Left cardiac atrium (tissue), 4 donors: Measurements from ENCODE around the gene LRBA. TPM values are rescaled to one million over a fixed set of nuclear protein-coding genes. Genes with fewer than 3 reads are reported as not detected.
"Not testable (repeated sequence)": the region's sequence is repeated elsewhere in the genome, so short reads cannot be mapped to it uniquely, and the experiment has no call there.

ENCODE experiments used
- ATAC-seq, 2 donors: fragments of 200-7000 bp; cut with Tn5 transposase; one replicate each; pipeline ENCODE4 v1.9.1; 2020; ENCODE audit warnings: mild to moderate bottlenecking in 2 of 2, moderate library complexity in 2 of 2
- DNase-seq: peaks from one replicate; pipeline ENCODE4 v3.0.0-alpha.2; 2020
- intact Hi-C, 2 donors: fragments of 100-400 bp; cut with DNase I; formaldehyde crosslinking; loops; one replicate each; pipeline versions ENCODE4 v1.14.1 to v1.15.1; 2022 to 2023
- long read RNA-seq: library from polyadenylated mRNA; unstranded; transcript quantifications from one replicate; pipeline ENCODE4 v2.0.0, GENCODE V29; 2021
- total RNA-seq, 2 donors: library from RNA; stranded (reverse); fragmentation: NEBNext Ultra II Directional; extraction: Animal tissue kit (Norgen Biotek cat#: 25700); gene quantifications; one replicate each; pipeline ENCODE4 v1.2.1, GENCODE V29; 2021
- donor health status: DM: no; HTN: yes; CAD: no.
- donor health status: DM: no; HTN: yes; CAD: no; lungs with severe emphysema.
- donor health status: DM: yes; HTN: yes; CAD: no.
- donor health status: Dilated cardiomyopathy.

The LRBA gene, protein sequence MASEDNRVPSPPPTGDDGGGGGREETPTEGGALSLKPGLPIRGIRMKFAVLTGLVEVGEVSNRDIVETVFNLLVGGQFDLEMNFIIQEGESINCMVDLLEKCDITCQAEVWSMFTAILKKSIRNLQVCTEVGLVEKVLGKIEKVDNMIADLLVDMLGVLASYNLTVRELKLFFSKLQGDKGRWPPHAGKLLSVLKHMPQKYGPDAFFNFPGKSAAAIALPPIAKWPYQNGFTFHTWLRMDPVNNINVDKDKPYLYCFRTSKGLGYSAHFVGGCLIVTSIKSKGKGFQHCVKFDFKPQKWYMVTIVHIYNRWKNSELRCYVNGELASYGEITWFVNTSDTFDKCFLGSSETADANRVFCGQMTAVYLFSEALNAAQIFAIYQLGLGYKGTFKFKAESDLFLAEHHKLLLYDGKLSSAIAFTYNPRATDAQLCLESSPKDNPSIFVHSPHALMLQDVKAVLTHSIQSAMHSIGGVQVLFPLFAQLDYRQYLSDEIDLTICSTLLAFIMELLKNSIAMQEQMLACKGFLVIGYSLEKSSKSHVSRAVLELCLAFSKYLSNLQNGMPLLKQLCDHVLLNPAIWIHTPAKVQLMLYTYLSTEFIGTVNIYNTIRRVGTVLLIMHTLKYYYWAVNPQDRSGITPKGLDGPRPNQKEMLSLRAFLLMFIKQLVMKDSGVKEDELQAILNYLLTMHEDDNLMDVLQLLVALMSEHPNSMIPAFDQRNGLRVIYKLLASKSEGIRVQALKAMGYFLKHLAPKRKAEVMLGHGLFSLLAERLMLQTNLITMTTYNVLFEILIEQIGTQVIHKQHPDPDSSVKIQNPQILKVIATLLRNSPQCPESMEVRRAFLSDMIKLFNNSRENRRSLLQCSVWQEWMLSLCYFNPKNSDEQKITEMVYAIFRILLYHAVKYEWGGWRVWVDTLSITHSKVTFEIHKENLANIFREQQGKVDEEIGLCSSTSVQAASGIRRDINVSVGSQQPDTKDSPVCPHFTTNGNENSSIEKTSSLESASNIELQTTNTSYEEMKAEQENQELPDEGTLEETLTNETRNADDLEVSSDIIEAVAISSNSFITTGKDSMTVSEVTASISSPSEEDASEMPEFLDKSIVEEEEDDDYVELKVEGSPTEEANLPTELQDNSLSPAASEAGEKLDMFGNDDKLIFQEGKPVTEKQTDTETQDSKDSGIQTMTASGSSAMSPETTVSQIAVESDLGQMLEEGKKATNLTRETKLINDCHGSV (N-terminal part only)
- total RNA-seq, result 10 to 100 TPM; 20.0 to 25.7 TPM
- long read RNA-seq, partial matches to known transcripts, result 7 of 9 reads
- long read RNA-seq, other reads (novel, unspliced or antisense), result 2 of 9 reads

GRCh38 chr4:151014521-151015458 is at the start of gene LRBA:
Gene LRBA (minus strand): TSS chr4:151015284. CDS start chr4:151014642, 642 bp downstream.
- intact Hi-C loops, result loop anchor here in 1 of 2 donors (10.0 kb wide), 1 partner anchor 260 kb away; the partner anchor contains the start of gene PRSS48
- peak; percentile 76 for DNase-seq
- peak; percentile 76 to 88 for ATAC-seq

- DNase-seq, intact Hi-C loops, ATAC-seq: not testable (repeated sequence)
Measured at GRCh38 chr4:151063143-151063542, 48.1 kb upstream of the LRBA start.

GRCh38 chr4:151055539-151055938 is 40.5 kb upstream of the LRBA start:
- ATAC-seq, result no peak
- intact Hi-C loops, result no loop called here
- DNase-seq, result no peak

DNA sequence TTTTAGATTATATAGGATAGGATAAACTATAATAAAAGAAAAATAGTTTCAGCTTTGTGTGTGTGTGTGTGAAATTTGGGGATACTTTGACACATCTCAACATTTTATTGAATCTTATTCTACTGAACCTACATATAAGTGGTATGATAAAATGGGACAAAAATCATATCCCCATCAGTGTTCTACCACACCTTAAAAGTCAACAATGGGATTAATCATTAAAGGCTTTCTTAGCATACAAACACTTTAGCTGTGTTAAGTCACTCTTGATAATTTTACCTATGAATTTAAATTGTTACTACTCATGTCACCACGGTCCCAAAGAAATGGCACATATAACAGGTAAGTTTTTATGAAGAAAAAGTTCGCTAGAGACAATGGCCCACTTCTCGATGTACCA is 37.7 kb upstream of the LRBA start:
- no peak for DNase-seq
- intact Hi-C loops, result no loop called here
- ATAC-seq, result no peak

- no peak for DNase-seq
- intact Hi-C loops, result no loop called here
- no peak for ATAC-seq
Measured at GRCh38 chr4:151049430-151049884, 34.4 kb upstream of the LRBA start.

DNA sequence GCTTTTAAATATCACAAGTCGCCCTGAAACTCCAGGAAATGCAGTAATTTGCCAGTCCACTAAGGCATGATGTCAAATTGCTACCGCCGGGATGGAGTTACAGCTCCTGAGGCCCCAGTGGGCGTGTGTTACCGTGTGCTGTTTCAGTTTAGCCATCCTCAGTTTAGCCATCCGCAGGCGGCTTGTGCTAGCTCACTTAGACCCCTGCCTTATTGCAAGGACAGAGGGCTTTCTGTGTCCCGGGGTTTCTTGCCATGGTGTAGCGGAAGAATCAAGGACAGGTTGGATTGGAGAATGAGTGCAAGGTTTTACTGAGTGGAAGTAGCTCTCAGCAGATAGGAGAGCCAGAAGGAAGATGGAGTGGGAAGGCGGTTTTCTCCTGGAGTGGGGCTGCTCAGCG is 33.8 kb upstream of the LRBA start:
- ATAC-seq (no peak), DNase-seq (no peak)
- intact Hi-C loops, result no loop called here

- no peak for DNase-seq
- intact Hi-C loops, result no loop called here
- ATAC-seq, result no peak
Measured at GRCh38 chr4:151046609-151047008, 31.5 kb upstream of the LRBA start.

DNA sequence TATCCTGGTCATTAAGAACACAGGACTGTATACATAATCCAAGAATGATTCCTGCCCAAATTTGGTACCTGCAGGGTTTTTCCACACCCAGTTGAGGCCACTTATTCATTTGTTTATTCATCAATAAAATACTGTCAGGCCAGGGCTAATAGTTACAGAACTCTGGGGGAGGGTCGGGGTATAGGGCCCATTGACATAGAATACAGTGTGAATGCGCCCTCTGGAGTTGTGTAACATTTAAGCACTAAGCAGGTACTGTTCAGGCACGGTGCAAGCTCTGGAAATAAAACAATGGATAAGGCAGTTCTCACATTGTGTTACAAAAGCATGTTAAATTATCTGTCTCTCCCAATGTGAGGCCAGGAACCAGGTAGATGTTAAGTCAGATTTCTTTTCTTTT is 30.8 kb upstream of the LRBA start:
- no peak for DNase-seq
- ATAC-seq, result no peak
- intact Hi-C loops, result no loop called here

GRCh38 chr4:151043803-151044515 is 28.9 kb upstream of the LRBA start:
- DNase-seq (no peak), ATAC-seq (no peak)
- intact Hi-C loops, result no loop called here

DNA sequence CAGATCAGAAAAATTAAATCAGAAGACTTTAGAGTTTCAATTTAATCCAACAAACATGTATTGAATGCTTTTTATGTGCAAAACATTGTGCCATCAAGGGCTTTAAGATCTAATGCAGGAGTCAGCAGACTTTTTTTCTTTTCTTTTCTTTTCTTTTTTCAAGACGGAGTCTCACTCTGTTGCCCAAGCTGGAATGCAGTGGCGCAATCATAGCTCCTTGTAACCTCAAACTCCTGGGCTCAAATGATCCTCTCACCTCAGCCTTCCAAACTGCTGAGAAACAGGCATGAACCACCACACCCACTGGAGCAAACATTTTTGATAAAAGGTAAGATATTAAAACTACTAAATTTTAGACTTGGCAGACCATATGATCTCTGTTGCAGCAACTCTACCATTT is 24.6 kb upstream of the LRBA start:
- intact Hi-C loops, result no loop called here
- ATAC-seq (no peak), DNase-seq (no peak)

GRCh38 chr4:151038452-151039157 is 23.5 kb upstream of the LRBA start:
- ATAC-seq, result no peak
- no peak for DNase-seq
- intact Hi-C loops, result no loop called here

- DNase-seq (no peak), ATAC-seq (no peak)
- intact Hi-C loops, result no loop called here
Measured at GRCh38 chr4:151035911-151036310, 20.8 kb upstream of the LRBA start.

DNA sequence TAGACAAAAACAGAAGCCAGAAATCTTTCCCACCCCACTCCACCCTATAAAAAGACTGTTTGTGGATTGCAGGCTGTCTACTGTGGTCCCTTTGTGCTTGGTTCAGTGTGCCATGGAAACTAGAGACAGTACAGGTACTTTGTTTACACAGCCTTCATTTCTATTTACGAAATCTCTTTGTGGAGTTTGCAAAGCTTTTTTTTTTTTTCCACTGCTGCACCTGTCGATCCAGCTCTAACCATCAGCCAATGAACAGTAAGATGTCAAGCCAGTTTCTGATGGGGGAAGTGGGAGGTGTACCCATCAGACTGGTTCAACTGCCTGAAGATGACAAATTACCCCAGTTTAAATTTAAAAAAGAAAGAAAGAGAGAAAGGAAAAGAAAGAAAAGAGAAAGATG is 20.2 kb upstream of the LRBA start:
- no peak for DNase-seq
- ATAC-seq, result no peak
- intact Hi-C loops, result no loop called here

DNA sequence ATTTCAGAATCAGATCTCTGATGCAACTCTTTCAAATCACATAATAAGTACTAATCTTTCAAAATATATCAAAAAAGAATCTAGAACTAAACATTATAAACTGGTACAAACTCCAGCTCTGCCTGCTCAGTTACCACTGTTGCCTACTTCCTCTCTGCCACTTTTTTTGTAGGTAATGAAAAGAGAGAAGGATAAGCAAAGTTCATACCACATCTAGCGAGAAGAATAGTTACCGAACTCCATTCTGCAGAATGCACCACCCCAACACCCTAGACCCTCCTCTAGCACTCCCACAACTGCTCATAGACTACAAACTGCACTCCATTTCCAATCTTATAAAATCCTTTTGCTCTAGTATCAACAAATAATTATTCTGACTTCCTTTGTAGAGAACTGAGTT is 19.7 kb upstream of the LRBA start:
- no peak for ATAC-seq

DNA sequence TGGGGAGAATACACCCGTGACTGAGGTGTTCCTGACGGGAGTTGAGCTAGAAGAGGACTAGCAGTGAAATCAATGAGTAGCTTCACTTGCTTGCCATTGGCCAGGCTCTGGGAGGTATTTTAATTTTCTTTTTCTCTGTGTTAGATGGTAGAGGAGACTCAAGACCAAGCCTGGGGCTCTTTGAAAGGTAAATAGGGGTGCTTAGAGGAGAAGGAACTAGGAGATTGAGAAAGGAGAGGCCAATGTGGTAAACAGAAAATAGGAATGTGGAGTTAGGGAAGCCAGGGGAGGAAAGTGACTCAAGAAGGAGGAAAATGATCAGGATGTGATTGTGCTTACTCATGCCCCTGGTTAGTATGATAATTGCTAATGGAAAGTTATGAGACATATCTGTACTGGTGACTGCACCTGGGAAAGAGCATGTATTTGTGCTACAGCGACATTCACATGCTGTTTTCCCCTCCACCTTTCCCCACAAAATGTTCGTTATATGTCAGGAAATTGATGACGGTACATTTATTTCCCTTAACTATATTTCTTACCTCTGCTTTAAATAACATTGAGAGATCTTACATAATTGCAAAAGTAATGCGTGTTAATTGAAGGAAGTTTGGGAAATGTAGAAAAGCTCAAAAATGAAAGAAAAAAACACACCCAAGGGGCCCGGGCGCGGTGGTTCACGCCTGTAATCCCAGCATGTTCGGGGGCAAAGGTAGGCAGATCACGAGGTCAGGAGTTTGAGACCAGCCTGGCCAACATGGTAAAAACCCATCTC is 16.9 kb upstream of the LRBA start:
- no peak for ATAC-seq

More for the DNA sequence above, 19.7 kb upstream of the LRBA start:
- intact Hi-C loops, result no loop called here
- no peak for DNase-seq

DNA sequence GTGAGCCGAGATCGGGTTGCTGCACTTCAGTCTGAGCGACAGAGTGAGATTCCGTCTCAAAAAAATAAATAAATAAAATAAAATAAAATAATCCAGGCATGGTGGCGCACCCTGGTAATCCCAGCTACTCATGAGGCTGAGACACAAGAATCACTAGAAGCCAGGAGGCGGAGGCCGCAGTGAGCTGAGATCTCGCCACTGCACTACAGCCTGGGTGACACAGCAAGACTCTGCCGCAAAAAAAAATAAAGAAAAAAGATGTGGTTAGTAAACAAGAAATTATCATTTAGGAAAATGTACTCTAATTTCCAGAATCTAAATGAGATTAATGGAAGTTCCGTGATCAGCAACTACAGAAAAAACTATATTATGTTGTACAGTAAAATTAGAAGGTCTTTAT is 14.5 kb upstream of the LRBA start:
- ATAC-seq, result no peak
- intact Hi-C loops, result no loop called here
- no peak for DNase-seq

More for the DNA sequence above, 16.9 kb upstream of the LRBA start:
- intact Hi-C loops, result no loop called here
- no peak for DNase-seq
